IPS-NIHi7 (cell line): Measurements from ENCODE around the gene HAGHL.
"Not testable (repeated sequence)": the region's sequence is repeated elsewhere in the genome, so short reads cannot be mapped to it uniquely, and the experiment has no call there.

Experiments used
- DNase-seq: peaks from one replicate; pipeline ENCODE4 v3.0.0; 2012; ENCODE audit warnings: mixed read lengths; ENCODE audit errors: extremely low spot score

HAGHL gene

GRCh38 chr16:734981-735881 is 8.3 kb downstream of the HAGHL start:
- DNase-seq: no peak

GRCh38 chr16:735982-736453 is 9.1 kb downstream of the HAGHL start:
- DNase-seq: no peak

- no peak for DNase-seq
Observed at GRCh38 chr16:736936-737481, 10.1 kb downstream of the HAGHL start.

GRCh38 chr16:739560-740458 is 12.9 kb downstream of the HAGHL start:
- DNase-seq: no peak

GRCh38 chr16:740459-740763 is 13.5 kb downstream of the HAGHL start:
- DNase-seq: no peak

GRCh38 chr16:740764-741505 is 14.0 kb downstream of the HAGHL start, which contains the start of gene CIAO3:
Gene CIAO3, minus strand, starts transcription at chr16:740997. Its CDS starts 12 bp downstream, at chr16:740985.
- DNase-seq: peak; percentile 96

GRCh38 chr16:741986-742629 is 15.2 kb downstream of the HAGHL start:
- DNase-seq: no peak

GRCh38 chr16:742894-743293 is 16.0 kb downstream of the HAGHL start:
- not testable (repeated sequence) for DNase-seq

GRCh38 chr16:743794-744500 is 17.0 kb downstream of the HAGHL start:
- no peak for DNase-seq

- DNase-seq: peak; percentile 95
Observed at GRCh38 chr16:745739-746138, 18.8 kb downstream of the HAGHL start.

- no peak for DNase-seq
Observed at GRCh38 chr16:746637-747036, 19.7 kb downstream of the HAGHL start.

- DNase-seq: no peak
Observed at GRCh38 chr16:747978-748746, 21.3 kb downstream of the HAGHL start.

- DNase-seq: no peak
Observed at GRCh38 chr16:749010-749409, 22.1 kb downstream of the HAGHL start.

- DNase-seq: no peak
Observed at GRCh38 chr16:750485-750884, 23.6 kb downstream of the HAGHL start.

GRCh38 chr16:751152-752006 is 24.5 kb downstream of the HAGHL start:
- no peak for DNase-seq

- peak; percentile 33 for DNase-seq
Observed at GRCh38 chr16:752007-752312, 25.1 kb downstream of the HAGHL start.

- not testable (repeated sequence) for DNase-seq
Observed at GRCh38 chr16:754121-754607, 27.3 kb downstream of the HAGHL start.

- no peak for DNase-seq
Observed at GRCh38 chr16:754656-755055, 27.8 kb downstream of the HAGHL start.

- no peak for DNase-seq
Observed at GRCh38 chr16:756428-756827, 29.5 kb downstream of the HAGHL start.
